Endodermal cell (in vitro differentiated cells): ENCODE measurements around the gene TNFRSF4. TPM values are rescaled to one million over a fixed set of nuclear protein-coding genes. Genes with fewer than 3 reads are reported as not detected.

Experiments
- DNase-seq: peaks from one replicate; pipeline ENCODE4 v3.0.0-alpha.2; 2017
- H3K27ac ChIP-seq: 2 replicates; pipeline ENCODE4 v1.5.1; 2013; ENCODE audit warnings: mild to moderate bottlenecking, low read depth, low read length, moderate library complexity
- H3K27me3 ChIP-seq: 2 replicates; pipeline ENCODE4 v1.6.1; 2013; ENCODE audit warnings: mild to moderate bottlenecking, low read length, moderate library complexity; ENCODE audit not compliant: insufficient read depth, control insufficient read depth, poor library complexity, severe bottlenecking
- H3K36me3 ChIP-seq: 2 replicates; pipeline ENCODE4 v1.7.0; 2013; ENCODE audit warnings: mild to moderate bottlenecking, low read length, moderate library complexity; ENCODE audit not compliant: control insufficient read depth, insufficient read depth
- H3K4me1 ChIP-seq: one replicate; pipeline ENCODE4 v1.7.0; 2013; ENCODE audit warnings: low read length; ENCODE audit not compliant: control insufficient read depth, insufficient read depth
- H3K4me3 ChIP-seq: 2 replicates; pipeline ENCODE4 v1.5.1; 2013; ENCODE audit warnings: mild to moderate bottlenecking, low read length, moderate library complexity
- H3K9ac ChIP-seq: 2 replicates; pipeline ENCODE4 v1.6.1; 2013; ENCODE audit warnings: mild to moderate bottlenecking, low read length, moderate library complexity; ENCODE audit not compliant: poor library complexity, severe bottlenecking; ENCODE audit errors: extremely low read depth
- H3K9me3 ChIP-seq: 2 replicates; pipeline ENCODE4 v1.6.1; 2013; ENCODE audit warnings: mild to moderate bottlenecking, low read length, moderate library complexity; ENCODE audit not compliant: control insufficient read depth
- H3K27ac Mint-ChIP-seq: 2 replicates; pipeline ENCODE4 v1.8.0; 2020; ENCODE audit warnings: mixed read lengths
- H3K27me3 Mint-ChIP-seq: 2 replicates; pipeline ENCODE4 v1.8.0; 2021; ENCODE audit warnings: mild to moderate bottlenecking, mixed read lengths; ENCODE audit not compliant: insufficient read depth
- H3K36me3 Mint-ChIP-seq: 2 replicates; pipeline ENCODE4 v1.8.0; 2020; ENCODE audit warnings: low read depth, mixed read lengths
- H3K4me1 Mint-ChIP-seq: 2 replicates; pipeline ENCODE4 v1.8.0; 2020; ENCODE audit warnings: mixed read lengths
- H3K4me3 Mint-ChIP-seq: 2 replicates; pipeline ENCODE4 v1.8.0; 2020; ENCODE audit warnings: mild to moderate bottlenecking, moderate library complexity, mixed read lengths
- H3K9me3 Mint-ChIP-seq: 2 replicates; pipeline ENCODE4 v1.8.0; 2020; ENCODE audit warnings: mild to moderate bottlenecking, mixed read lengths
- WGBS, 2 experiments: methylation state at CpG; one replicate each; pipeline versions ENCODE4 v1.1.5 to v1.1.7; 2013; ENCODE audit warnings: missing lambda C conversion rate in 2 of 2, mixed read lengths in 1 of 2; ENCODE audit not compliant: insufficient coverage in 1 of 2, insufficient read length in 1 of 2; 5-methylcytosine and 5-hydroxymethylcytosine counted together
- total RNA-seq, 2 donors: library from RNA; stranded (reverse); fragmentation: NEBNext Ultra II Directional in 1 of 2; extraction: Animal tissue kit (Norgen Biotek cat#: 25700) in 1 of 2; gene quantifications; 2 replicates in 1 of 2; 3 replicates in 1 of 2; pipeline ENCODE4 v1.2.1, GENCODE V29; 2021
- TF ChIP-seq, protein P1 (sequence below): fragments of 200-600 bp; sonication (generic); conservative IDR thresholded peaks from 2 replicates; pipeline ENCODE4 v1.5.0; 2021; ENCODE audit warnings: antibody characterized with exemption, mild to moderate bottlenecking

Gene TNFRSF4
- total RNA-seq, 2 donors from 2014 or later, result 0.20 TPM; not detected in 1

- peaks cover 12% of the 10 kb centered on the region for H3K27me3 ChIP-seq
Measured at GRCh38 chr1:1243266-1243660, 29.3 kb upstream of the TNFRSF4 start.

DNA sequence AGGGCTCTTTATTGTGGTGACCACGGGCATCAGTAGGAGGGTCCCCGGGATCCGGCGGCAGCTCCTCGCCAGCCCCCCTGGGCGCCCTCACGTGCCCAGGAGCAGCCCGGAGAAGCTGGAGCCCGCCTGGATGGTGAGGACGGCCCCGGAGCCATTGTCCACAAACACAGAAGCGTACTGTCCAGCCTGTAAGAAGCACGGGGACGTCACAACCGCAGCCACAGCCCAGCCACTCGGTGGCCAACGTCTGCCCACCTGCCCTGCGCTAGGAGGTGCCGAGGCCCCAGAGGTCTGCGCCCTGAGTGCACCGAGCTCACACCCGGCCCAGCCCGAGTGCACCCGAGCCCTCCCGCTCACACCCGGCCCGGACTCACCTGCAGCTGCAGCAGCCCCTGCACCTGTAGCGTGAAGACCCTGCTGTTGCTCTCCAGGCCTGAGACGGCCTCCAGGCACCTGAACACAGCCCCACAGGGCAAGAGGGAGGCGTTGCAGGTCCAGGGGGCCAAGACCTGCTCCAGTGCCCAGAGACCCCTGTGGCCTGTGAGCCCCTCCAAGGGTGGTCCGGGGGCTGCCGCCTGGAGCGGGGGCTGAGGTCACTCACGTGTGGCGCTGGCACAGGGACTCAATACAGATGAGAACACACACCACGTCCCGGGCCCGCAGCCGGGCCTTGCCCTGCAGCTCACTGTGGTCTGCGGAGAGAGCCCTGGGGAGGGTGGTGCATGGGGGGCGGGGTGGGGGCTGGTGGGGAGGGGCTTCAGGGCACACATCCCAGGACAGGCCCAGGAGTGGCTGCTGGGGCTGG is 28.7 kb upstream of the TNFRSF4 start:
- Mint-ChIP-seq H3K36me3 (no peaks in the 10 kb centered on the region), H3K4me1 (no peaks in the 10 kb centered on the region), H3K27me3 (peaks cover 1% of the 10 kb centered on the region), H3K27ac (no peak overlapping the region), H3K4me3 (no peak overlapping the region), H3K9me3 (no peaks in the 10 kb centered on the region)
- Histone ChIP-seq H3K4me1 (no peaks in the 10 kb centered on the region), H3K4me3 (no peak overlapping the region), H3K27ac (no peak overlapping the region), H3K27me3 (peaks cover 12% of the 10 kb centered on the region), H3K9ac (no peak overlapping the region), H3K36me3 (no peaks in the 10 kb centered on the region), H3K9me3 (no peaks in the 10 kb centered on the region)
- 94 to 98% methylated on average over 15 to 39 of the region's 41 CpGs for WGBS, 2 experiments
- no peak for DNase-seq
- TF ChIP-seq, protein P1, sequence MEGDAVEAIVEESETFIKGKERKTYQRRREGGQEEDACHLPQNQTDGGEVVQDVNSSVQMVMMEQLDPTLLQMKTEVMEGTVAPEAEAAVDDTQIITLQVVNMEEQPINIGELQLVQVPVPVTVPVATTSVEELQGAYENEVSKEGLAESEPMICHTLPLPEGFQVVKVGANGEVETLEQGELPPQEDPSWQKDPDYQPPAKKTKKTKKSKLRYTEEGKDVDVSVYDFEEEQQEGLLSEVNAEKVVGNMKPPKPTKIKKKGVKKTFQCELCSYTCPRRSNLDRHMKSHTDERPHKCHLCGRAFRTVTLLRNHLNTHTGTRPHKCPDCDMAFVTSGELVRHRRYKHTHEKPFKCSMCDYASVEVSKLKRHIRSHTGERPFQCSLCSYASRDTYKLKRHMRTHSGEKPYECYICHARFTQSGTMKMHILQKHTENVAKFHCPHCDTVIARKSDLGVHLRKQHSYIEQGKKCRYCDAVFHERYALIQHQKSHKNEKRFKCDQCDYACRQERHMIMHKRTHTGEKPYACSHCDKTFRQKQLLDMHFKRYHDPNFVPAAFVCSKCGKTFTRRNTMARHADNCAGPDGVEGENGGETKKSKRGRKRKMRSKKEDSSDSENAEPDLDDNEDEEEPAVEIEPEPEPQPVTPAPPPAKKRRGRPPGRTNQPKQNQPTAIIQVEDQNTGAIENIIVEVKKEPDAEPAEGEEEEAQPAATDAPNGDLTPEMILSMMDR, result no peak

More at GRCh38 chr1:1243266-1243660, 29.3 kb upstream of the TNFRSF4 start:
- no peaks in the 10 kb centered on the region for H3K9me3 ChIP-seq
- H3K4me3 ChIP-seq, result no peak overlapping the region
- Mint-ChIP-seq H3K27me3 (peaks cover 1% of the 10 kb centered on the region), H3K36me3 (no peaks in the 10 kb centered on the region), H3K27ac (no peak overlapping the region), H3K9me3 (no peaks in the 10 kb centered on the region), H3K4me3 (no peak overlapping the region), H3K4me1 (no peaks in the 10 kb centered on the region)
- no peak overlapping the region for H3K27ac ChIP-seq
- no peak overlapping the region for H3K9ac ChIP-seq
- no peaks in the 10 kb centered on the region for H3K4me1 ChIP-seq
- no peaks in the 10 kb centered on the region for H3K36me3 ChIP-seq
- no peak for DNase-seq
- TF ChIP-seq, protein P1, result no peak
- WGBS, 2 experiments, result 93 to 96% methylated on average over 13 to 23 of the region's 23 CpGs

- DNase-seq, result no peak
- H3K4me1 ChIP-seq, result no peaks in the 10 kb centered on the region
- H3K9me3 ChIP-seq, result no peaks in the 10 kb centered on the region
- Mint-ChIP-seq H3K4me3 (no peak overlapping the region), H3K27ac (no peak overlapping the region), H3K36me3 (no peaks in the 10 kb centered on the region), H3K27me3 (no peaks in the 10 kb centered on the region), H3K4me1 (no peaks in the 10 kb centered on the region), H3K9me3 (no peaks in the 10 kb centered on the region)
- H3K27ac ChIP-seq, result no peak overlapping the region
- H3K4me3 ChIP-seq, result no peak overlapping the region
- no peaks in the 10 kb centered on the region for H3K36me3 ChIP-seq
- no peak overlapping the region for H3K9ac ChIP-seq
- 93 to 94% methylated on average over 19 to 26 of the region's 26 CpGs for WGBS, 2 experiments
- H3K27me3 ChIP-seq, result peaks cover 5% of the 10 kb centered on the region
- TF ChIP-seq, protein P1, result no peak
Measured at GRCh38 chr1:1241588-1242219, 27.8 kb upstream of the TNFRSF4 start.
